Effector CD4-positive, alpha-beta T cell (primary cell): Measurements from ENCODE around the gene GATD1.
"Not testable (repeated sequence)": the region's sequence is repeated elsewhere in the genome, so short reads cannot be mapped to it uniquely, and the experiment has no call there.

ENCODE experiments used
- DNase-seq: peaks from one replicate; pipeline ENCODE4 v3.0.0-alpha.2; 2020

The GATD1 gene

DNA sequence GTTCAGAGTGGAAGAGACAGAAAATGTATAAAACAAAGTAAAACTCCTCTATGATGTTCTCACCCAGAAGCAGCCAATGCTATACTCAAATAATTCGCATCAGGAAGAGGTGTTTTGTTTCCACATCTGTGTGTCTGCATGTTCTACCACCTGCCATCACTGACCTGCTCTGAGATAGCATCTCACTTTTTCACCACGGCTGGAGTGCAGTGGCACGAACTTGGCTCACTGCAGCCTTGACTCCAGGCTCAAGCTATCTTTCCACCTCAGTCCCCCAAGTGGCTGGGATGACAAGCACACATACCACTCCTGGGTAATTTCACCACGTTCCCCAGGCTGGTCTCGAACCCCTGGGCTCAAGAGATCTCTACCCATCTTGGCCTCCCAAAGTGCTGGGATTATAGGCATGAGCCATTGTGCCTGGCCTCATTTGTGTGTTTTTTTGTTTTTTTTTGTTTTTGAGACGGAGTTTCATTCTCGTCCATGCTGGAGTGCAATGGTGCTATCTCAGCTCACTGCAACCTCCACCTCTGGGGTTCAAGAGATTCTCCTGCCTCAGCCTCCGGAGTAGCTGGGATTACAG lies 15.7 kb downstream of the GATD1 start:
- DNase-seq = no peak

DNA sequence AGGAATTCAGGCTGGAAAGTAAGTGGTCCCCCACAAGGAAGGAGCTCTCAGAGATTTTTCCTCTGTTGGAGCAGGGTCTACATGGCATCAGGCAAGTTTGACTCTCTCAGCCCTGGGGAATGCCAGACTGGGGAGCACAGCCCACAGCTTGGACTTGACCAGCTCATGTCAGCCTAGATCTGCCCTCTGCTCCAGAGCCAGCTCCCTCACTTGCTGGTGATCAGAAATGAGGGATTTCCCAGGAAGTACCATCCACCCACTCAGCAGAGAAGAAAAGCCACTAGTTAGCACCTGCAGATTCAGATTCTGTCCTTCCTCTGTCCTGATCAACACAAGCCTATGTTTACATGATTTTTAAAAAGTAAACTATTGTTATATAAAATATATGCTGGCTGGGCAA lies 17.1 kb downstream of the GATD1 start:
- DNase-seq = no peak

DNA sequence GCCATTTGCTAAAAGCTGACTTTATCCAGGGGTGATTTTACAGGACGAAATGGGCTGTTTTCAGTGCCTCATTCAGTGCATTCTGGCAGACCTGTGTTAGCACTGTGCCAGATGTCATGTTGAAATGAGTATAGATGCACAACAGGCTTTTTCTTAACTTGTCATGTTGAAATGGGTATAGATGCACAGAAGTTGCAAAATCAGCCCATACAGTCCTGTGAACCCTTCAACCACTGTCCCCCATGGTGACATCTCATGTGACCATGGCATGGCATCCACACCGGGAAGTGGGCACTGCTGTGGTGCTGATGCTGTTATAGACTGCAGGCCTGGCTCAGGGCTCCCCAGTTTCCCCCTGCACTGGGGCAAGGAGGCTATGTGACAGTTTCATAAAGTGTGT lies 27.6 kb downstream of the GATD1 start:
- DNase-seq = no peak

DNA sequence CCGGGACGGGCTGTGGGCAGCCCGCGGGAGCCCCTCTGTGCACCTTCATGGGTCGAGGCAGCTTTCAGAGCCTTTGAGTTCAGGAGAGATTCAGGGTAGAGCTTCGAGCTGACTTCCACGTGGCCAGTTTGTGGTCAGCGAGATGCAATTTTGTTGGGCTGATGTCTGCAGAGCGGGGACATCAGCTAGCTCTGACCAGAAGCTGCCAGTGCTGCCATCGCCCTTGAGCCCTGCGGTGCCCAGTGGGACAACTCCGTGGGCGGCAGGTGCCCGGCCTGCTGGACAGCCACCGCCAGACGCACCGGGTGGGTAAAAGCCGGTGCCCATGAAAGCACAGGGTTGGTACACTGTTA lies 29.3 kb downstream of the GATD1 start:
- no peak for DNase-seq

DNA sequence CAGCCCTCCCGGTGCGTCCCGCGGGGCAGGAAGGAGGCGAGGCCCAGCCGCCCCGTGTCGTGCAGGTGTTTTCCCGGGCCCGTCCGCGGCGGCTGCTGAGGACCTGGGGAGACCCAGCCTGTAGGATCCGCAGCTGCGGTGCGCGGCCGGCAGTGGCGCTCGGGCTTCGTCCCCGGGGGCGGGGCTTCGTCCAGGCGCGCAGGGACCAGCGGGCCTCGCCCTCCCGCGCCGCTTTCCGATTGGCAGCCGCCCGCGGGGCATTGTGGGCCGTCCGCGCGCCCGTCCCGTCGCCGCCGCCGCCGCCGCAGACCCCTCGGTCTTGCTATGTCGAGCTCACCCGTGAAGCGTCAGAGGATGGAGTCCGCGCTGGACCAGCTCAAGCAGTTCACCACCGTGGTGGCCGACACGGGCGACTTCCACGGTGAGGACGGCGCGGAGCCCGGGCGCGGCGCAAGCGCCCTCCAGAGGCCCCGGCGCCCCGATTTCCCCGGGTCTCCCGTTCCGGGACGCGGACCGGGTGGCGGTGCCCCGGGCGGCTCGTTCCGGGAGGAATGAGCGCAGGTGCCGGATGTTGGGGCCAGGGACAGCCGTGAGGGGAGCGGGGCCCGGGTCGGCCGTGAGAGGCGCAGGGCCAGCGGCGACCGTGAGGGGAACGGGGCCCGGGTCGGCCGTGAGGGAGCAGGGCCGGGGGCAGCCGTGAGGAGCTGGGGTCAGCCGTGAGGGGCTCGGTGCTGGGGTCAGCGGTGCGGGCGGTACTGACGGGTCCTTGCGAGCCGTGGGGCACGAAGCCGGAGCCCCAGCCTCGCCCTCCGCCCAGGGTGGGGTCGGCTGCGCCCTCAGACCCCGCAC lies 29.9 kb downstream of the GATD1 start, which contains the start of gene TALDO1:
Gene TALDO1 (plus strand): TSS at position 307 of the 849 bp plus-strand sequence. CDS start 18 bp downstream, at position 325.
- DNase-seq = peak; percentile 71

DNA sequence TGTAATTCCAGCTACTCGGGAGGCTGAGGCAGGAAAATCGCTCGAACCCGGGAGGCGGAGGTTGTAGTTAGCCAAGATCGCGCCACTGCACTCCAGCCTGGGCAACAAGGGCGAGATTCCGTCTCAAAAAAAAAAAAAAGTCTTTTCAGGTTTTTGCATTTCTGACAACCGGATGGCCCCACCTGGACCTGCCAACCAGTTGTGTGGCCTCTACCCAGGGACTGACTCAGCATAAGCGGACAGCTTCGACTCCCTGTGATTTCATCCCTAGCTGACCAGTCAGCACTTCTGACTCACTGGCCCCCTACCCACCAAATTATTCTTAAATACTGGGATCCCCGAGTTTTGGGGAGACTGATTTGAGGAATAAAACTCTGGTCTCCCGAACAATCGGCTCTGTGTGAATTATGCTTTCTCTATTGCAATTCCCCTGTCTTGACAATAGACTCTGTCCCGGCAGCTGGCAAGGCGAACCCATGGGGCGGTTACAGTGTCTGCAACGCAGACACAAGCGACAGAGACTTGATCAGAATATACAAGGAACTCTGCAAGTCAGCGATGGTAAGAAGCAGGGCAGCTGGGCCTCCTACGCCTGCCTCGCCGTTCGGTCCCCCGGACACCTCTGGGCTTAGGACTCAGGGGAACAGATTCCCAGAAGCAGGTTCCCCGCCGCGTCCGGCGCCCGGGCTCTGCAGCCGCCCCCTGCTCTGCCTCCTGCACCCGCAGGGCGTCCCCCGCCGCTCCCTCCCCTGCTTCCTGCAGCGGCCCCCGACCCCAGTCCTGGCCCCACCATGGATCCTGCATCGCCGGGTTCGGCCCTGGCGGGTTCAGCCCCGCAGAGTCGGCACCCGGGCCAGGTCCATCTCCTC lies 30.8 kb downstream of the GATD1 start:
- no peak for DNase-seq

DNA sequence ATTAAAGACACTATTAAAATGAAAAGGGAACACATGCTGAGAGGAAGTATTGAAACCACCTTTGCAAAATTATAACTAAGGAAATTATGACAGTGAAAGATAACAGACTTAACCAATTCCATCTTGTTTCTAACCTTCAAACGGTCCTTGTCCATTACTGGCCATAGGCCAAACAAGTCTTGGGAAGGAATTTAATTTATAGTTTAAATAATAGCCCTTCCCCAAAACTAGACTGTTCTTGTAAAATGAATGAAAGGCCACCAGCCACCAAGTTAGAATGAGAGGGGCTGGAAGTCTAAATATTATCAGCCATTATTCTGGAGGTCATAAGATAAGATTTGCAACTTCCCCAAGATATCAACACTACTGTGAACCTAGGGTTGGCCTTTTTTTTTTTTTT lies 31.9 kb downstream of the GATD1 start:
- DNase-seq = no peak

DNA sequence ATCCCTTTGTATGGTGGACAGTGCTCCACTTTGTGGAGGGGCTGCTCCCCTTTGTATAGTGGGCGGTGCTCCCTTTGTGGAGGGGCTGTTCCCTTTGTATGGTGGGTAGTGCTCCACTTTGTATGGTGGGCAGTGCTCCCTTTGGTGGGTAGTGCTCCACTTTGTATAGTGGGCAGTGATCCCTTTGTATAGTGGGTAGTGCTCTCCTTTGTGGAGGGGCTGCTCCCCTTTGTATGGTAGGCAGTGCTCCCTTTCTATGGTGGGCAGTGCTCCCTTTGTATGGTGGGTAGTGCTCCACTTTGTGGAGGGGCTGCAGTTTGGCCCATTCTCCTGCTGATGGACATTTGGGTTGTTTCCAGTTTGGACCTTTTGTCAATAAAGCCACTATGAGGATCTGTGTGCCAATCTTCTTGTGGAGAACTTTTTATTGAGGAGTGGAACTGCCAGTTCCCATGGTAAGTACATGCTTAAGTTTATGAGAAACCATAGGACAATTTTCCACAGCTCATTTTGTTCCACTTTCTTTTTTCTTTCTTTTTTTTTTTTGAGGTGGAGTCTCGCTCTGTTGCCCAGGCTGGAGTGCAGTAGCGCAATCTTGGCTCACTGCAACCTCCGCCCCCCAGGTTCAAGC lies 34.6 kb downstream of the GATD1 start:
- DNase-seq = no peak

DNA sequence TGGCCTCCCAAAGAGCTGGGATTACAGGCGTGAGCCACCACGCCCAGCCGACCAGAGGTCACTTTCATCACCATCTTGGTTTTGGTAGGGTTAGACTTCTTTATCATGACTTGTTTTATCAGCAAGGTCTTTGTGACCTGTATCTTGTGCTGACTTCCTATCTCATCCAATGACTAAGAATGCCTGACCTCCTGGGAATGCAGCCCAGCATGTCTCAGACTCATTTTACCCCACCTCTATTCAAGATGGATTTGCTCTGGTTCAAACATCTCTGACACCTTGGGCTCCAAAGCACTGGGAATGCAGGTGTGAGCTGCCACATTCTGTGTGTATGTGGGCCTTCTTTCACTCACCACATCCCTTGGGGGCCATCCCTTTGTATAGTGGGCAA lies 35.1 kb downstream of the GATD1 start:
- DNase-seq = no peak

DNA sequence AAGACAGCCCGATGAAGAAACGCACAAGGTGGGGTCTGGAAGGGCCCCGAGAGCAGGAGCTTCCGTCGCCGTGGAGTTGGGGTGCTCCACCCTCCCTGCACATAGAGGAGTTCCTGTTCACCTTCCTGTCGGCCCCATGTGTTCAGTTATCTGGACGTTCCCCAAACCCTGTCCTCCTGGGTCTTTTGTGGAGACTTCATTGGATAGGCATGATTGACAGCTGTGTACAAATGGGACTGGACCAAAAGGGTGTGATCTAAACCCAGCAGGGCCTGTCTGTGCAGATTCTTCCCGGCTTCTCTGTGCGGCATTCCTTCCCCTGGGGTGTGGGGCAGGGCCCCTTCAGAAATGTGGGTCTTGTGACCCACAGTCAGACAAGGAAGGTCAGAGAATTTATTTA lies 39.4 kb downstream of the GATD1 start:
- not testable (repeated sequence) for DNase-seq

DNA sequence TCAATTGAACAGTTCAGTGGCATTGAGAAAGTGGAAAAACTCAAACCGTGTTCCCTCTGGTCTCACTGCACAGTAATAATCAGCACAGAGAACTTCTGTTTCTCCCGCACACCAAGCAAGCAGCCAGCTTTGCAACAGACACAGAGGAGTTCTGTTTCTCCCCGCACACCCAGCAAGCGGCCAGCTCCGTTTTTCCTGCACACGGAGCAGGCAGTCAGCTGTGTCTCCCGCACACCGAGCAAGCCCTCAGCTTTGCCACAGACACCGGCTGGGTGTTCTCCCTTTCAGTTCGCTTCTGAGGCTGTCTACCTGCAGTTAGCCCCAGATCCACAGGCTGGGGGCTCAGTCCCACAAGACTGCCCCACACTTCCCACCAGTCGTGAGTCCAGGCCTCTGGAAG lies 39.9 kb downstream of the GATD1 start:
- no peak for DNase-seq

DNA sequence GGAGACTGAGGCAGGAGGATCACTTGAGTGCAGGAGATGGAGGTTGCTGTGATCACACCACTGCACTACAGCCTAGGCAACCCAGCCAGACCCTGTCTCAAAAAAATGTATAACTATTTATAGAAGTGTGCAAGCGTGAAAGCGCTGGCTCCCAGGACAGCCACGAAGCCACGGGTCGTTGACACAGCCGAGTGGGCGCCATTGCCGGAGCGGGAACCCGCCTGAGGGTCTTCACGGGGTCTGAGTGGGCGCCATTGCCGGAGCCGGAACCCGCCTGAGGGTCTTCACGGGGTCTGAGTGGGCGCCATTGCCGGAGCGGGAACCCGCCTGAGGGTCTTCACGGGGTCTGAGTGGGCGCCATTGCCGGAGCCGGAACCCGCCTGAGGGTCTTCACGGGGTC lies 42.7 kb downstream of the GATD1 start:
- not testable (repeated sequence) for DNase-seq

DNA sequence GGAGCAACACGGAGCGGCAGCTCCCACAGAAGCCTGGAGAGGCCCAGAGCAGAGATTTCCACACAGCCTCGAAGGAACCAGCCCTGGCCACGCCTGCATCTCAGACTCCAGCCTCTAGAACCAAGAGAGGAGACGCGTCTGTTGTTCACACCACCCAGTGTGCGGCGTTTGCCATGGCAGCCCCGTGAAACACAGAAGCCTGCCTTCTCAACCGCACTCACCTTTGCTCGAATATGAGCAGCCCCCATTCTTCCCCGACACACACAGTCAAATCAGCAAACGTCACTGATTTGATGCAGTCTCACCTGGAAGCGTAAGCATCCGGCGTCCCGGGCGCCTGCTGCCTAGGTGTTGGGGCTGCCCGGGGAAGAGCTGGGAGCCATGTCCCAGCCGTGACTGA lies 44.2 kb downstream of the GATD1 start:
- DNase-seq = no peak

DNA sequence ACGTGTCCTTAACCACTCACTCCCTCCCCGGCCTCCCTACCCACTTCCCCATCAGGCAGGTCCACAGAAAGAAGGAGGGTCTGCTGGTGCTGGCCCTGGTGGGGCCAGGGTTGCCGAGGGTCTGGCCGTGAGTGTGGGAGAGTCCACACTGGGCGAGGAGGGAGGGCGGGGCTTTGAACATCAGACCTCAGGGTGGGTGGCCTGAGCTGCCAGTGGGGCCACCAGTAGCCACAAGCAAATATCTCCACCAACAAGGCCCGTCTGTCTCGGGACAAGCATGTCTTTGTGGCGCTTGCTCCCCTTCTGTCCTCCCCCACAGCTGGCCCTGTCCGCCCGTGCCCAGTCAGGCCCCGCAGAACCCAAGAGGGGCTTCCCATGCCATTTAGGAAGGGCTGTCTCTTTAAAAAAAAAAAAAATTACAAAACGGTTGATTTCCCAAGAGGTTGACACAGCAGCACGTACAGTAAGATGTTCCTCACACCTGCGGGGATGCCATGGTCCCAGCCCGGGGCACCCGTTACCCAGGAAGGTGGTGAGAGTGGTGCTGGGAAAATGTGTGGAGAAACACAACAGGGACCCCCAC lies 47.7 kb downstream of the GATD1 start:
- no peak for DNase-seq

DNA sequence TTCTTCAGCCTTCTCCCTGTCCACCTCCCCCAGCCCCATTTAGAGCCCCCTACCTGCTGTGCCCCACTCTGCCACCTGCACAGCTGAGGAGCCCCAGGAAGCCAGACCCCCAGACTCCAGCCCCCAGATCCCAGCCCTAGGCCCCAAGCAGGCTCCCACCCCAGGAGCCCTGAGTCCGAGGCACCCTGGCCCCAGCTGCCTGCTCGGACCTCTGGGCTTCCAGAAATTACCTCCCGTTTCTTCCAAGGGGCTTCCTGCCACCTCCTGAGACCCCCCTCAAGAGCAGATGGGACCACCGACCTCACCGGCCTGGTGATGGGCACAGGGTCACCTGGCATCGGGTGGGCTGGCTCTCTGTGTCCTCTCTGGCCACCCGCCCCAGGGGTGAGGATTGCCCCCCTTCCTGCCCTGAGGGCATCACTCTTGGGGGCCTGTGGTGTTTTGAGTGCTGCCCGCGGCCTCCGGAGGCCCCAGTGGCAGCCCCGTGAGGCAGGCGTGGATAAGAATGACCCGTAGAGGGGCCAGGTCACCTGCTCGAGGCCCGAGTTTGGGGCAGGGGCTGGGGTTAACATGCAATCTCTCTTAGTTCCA lies 48.3 kb downstream of the GATD1 start:
- DNase-seq = no peak

DNA sequence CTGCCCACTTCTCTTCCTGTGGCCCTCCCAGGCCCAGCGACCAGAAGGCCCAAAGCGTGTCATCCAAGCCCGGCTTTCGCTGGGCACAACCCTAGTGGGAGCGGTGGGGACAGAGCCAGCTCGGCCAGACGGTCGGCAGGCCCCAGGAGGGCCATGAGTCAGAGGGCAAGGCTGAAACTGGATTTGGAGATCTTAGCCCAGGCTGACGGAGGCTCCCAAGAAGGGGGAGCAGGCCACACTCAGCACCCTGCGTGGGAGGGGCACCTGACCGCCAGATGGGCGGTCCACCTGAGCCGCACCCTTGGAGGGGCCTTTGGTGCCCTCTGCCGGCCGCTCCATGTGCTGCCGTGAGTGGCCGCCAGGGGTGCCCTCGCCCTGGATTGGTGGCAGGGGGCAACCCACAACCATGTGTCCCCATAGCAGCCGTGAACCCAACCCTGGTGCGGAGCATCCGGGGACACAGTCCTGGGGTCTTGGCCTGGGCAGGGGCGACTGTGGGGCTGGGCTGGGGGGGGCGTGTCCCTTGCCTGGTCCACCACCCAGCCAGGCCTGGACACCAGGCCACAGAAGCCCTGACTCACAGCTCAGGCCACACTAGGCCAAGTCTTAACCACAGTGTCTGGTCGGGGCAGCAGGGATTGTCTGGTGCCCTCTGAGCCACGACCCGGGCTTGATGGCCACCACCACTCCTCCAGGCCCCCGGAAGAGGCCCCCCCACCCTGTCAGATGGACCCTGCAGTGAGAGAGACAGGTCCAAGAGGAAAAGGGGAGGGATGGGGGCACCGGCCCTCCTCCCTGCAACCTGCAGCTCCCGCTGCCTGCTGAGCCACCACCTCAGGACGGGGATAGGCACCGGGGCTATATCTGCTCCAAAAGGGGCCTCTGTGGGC lies 49.2 kb downstream of the GATD1 start:
- DNase-seq = peak; percentile 72

DNA sequence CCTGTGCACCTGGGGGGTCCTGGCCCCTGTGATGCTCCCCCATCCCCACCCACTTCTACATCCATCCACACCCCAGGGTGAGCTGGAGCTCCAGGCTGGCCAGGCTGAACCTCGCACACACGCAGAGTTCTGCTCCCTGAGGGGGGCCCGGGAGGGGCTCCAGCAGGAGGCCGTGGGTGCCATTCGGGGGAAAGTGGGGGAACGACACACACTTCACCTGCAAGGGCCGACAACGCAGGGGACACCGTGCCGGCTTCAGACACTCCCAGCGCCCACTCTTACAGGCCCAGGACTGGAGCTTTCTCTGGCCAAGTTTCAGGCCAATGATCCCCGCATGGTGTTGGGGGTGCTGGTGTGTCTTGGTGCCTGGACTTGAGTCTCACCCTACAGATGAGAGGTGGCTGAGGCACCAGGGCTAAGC lies 50.0 kb downstream of the GATD1 start:
- DNase-seq = no peak

DNA sequence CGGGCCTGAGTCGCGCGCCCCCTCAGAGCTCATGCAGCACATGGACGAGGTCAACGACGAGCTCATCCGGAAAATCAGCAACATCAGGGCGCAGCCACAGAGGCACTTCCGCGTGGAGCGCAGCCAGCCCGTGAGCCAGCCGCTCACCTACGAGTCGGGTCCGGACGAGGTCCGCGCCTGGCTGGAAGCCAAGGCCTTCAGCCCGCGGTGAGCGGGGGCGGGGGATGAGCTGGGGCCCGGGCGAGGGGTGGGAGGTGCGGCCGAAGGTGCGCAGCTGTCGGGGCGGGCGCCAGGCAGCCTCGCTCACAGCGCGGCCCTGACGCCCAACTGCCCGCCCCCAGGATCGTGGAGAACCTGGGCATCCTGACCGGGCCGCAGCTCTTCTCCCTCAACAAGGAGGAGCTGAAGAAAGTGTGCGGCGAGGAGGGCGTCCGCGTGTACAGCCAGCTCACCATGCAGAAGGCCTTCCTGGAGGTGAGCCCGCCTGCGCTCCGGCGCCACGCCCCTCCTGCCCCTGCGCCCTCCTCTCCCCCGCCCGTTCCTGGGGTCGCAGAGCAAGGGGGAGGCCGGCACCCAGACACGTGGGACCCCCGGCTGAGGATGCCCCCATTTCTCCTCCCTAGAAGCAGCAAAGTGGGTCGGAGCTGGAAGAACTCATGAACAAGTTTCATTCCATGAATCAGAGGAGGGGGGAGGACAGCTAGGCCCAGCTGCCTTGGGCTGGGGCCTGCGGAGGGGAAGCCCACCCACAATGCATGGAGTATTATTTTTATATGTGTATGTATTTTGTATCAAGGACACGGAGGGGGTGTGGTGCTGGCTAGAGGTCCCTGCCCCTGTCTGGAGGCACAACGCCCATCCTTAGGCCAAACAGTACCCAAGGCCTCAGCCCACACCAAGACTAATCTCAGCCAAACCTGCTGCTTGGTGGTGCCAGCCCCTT lies 50.7 kb downstream of the GATD1 start:
- peak; percentile 37 for DNase-seq

DNA sequence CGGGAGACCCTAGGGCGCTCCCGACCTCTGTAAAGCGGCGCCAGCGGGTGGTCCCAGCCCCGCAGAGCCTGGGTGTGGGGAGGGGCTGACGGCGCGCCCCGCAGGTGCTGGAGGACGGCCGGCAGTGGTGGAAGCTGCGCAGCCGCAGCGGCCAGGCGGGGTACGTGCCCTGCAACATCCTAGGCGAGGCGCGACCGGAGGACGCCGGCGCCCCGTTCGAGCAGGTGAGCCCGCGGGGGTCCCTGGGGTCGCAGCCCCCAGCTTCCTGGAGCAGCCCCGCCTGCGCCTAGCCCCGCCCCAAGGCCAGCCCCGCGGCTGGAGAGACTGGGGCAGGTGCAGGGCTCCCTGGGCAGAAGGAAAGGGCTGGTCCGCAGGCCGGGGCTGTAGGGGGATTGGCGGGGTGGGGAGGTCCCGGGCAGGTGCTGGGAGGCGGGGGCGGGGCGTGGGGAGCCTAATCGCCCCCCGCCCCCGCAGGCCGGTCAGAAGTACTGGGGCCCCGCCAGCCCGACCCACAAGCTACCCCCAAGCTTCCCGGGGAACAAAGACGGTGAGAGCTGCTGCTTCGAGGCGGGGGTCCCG lies 51.6 kb downstream of the GATD1 start:
- no peak for DNase-seq
